Smooth muscle cell (in vitro differentiated cells): ENCODE measurements around the gene SLC17A9. TPM values are rescaled to one million over a fixed set of nuclear protein-coding genes. Genes with fewer than 3 reads are reported as not detected.

Source experiments
- DNase-seq: peaks from one replicate; lab custom pipeline; 2025; ENCODE audit not compliant: unreplicated experiment; lab: John Stamatoyannopoulos, UW
- H2AFZ ChIP-seq: fragments of 200-600 bp; sonication (generic); 2 replicates; pipeline ENCODE4 v1.6.0; 2016; ENCODE audit warnings: antibody characterized with exemption, low read depth, mild to moderate bottlenecking
- H3F3A ChIP-seq: fragments of 200-600 bp; sonication (generic); 2 replicates; pipeline ENCODE4 v1.6.0; 2017; ENCODE audit warnings: antibody characterized with exemption, low read depth
- H3K27ac ChIP-seq: fragments of 200-600 bp; sonication (generic); 2 replicates; pipeline ENCODE4 v1.5.1; 2016; ENCODE audit warnings: low read depth, mild to moderate bottlenecking
- H3K27me3 ChIP-seq: fragments of 200-600 bp; sonication (generic); 2 replicates; pipeline ENCODE4 v1.6.1; 2016; ENCODE audit warnings: low read depth, mild to moderate bottlenecking
- H3K36me3 ChIP-seq: fragments of 200-600 bp; sonication (generic); 2 replicates; pipeline ENCODE4 v1.5.1; 2016; ENCODE audit warnings: low read depth
- H3K4me1 ChIP-seq: fragments of 200-600 bp; sonication (generic); 2 replicates; pipeline ENCODE4 v1.5.1; 2016; ENCODE audit warnings: low read depth
- H3K4me2 ChIP-seq: fragments of 200-600 bp; sonication (generic); 2 replicates; pipeline ENCODE4 v1.6.0; 2016; ENCODE audit warnings: mild to moderate bottlenecking
- H3K4me3 ChIP-seq: fragments of 200-600 bp; sonication (generic); 2 replicates; pipeline ENCODE4 v1.5.1; 2016; ENCODE audit warnings: mild to moderate bottlenecking
- H3K79me2 ChIP-seq: fragments of 200-600 bp; sonication (generic); 2 replicates; pipeline ENCODE4 v1.6.0; 2016; ENCODE audit warnings: low read depth, mild to moderate bottlenecking
- H3K9ac ChIP-seq: fragments of 200-600 bp; sonication (generic); 2 replicates; pipeline ENCODE4 v1.6.0; 2016; ENCODE audit warnings: low read depth
- H3K9me3 ChIP-seq: fragments of 200-600 bp; sonication (generic); replicated peaks from 2 replicates; pipeline ENCODE4 v1.5.1; 2016; ENCODE audit warnings: low read depth
- H4K20me1 ChIP-seq: fragments of 200-600 bp; sonication (generic); 2 replicates; pipeline ENCODE4 v1.6.0; 2016; ENCODE audit warnings: low read depth
- CTCF ChIP-seq: fragments of 200-600 bp; sonication (generic); IDR thresholded peaks from 2 replicates; pipeline ENCODE4 v1.5.1; 2017; ENCODE audit warnings: borderline replicate concordance, mild to moderate bottlenecking, antibody characterized with exemption; ENCODE audit not compliant: insufficient read depth, poor library complexity, severe bottlenecking
- WGBS: methylation state at CpG from one replicate; pipeline ENCODE4 v1.1.7; 2016; ENCODE audit warnings: low lambda C conversion rate; 5-methylcytosine and 5-hydroxymethylcytosine counted together
- polyA plus RNA-seq: library from polyadenylated mRNA; unstranded; fragments of >200 nt; fragmentation: Nextera tagmentation; extraction: Ambion mirVana; gene quantifications from 2 replicates; pipeline ENCODE4 v1.2.1, GENCODE V29; 2016
- total RNA-seq: library from RNA; depleted of rRNA; stranded (reverse); fragments of >200 nt; gene quantifications from 2 replicates; pipeline ENCODE4 v1.2.3, GENCODE V29; 2014

The SLC17A9 gene
- total and polyA plus RNA-seq, 2 experiments from 2014 or later = 32.5 to 96.7 TPM

GRCh38 chr20:62989201-62989601 lies 36.7 kb downstream of the SLC17A9 start:
- Histone ChIP-seq H3K9ac (no peak overlapping the region), H3K4me3 (no peak overlapping the region), H3K79me2 (no peaks in the 10 kb centered on the region), H4K20me1 (no peaks in the 10 kb centered on the region), H3F3A (no peaks in the 10 kb centered on the region), H2AFZ (no peak overlapping the region), H3K27ac (no peak overlapping the region), H3K4me1 (no peaks in the 10 kb centered on the region), H3K27me3 (peaks cover 26% of the 10 kb centered on the region), H3K9me3 (no peaks in the 10 kb centered on the region), H3K4me2 (no peak overlapping the region), H3K36me3 (no peaks in the 10 kb centered on the region)
- DNase-seq = no peak
- no peak for TF ChIP-seq CTCF
- 82% methylated on average over 11 of the region's 11 CpGs for WGBS

- 83% methylated on average over 22 of the region's 22 CpGs for WGBS
- Histone ChIP-seq H3K4me1 (no peaks in the 10 kb centered on the region), H3K4me3 (no peak overlapping the region), H3K79me2 (no peaks in the 10 kb centered on the region), H3K4me2 (no peak overlapping the region), H3K9ac (no peak overlapping the region), H4K20me1 (no peaks in the 10 kb centered on the region), H3K27me3 (peaks cover 26% of the 10 kb centered on the region), H3K27ac (no peak overlapping the region), H2AFZ (no peak overlapping the region), H3K9me3 (no peaks in the 10 kb centered on the region), H3K36me3 (no peaks in the 10 kb centered on the region), H3F3A (no peaks in the 10 kb centered on the region)
- DNase-seq = no peak
- TF ChIP-seq CTCF = no peak
These were observed 37.9 kb downstream of the SLC17A9 start for GRCh38 chr20:62990306-62990825.

- peaks cover 26% of the 10 kb centered on the region for H3K27me3 ChIP-seq
- no peaks in the 10 kb centered on the region for H3K4me1 ChIP-seq
- no peaks in the 10 kb centered on the region for H3K79me2 ChIP-seq
- H3K4me3 ChIP-seq = no peak overlapping the region
- no peaks in the 10 kb centered on the region for H3K9me3 ChIP-seq
- H3K9ac ChIP-seq = no peak overlapping the region
- no peak for DNase-seq
- WGBS = 79% methylated on average over 13 of the region's 13 CpGs
- H3K27ac ChIP-seq = no peak overlapping the region
- H3F3A ChIP-seq = no peaks in the 10 kb centered on the region
- H2AFZ ChIP-seq = no peak overlapping the region
- H4K20me1 ChIP-seq = no peaks in the 10 kb centered on the region
- H3K4me2 ChIP-seq = no peak overlapping the region
- H3K36me3 ChIP-seq = no peaks in the 10 kb centered on the region
- no peak for TF ChIP-seq CTCF
These were observed 38.8 kb downstream of the SLC17A9 start for GRCh38 chr20:62991196-62991807.

GRCh38 chr20:62991863-62992262 lies 39.4 kb downstream of the SLC17A9 start:
- Histone ChIP-seq H3K4me1 (no peaks in the 10 kb centered on the region), H3K4me2 (no peak overlapping the region), H3K27me3 (peaks cover 28% of the 10 kb centered on the region), H3K4me3 (no peak overlapping the region), H4K20me1 (no peaks in the 10 kb centered on the region), H3F3A (no peaks in the 10 kb centered on the region), H3K36me3 (no peaks in the 10 kb centered on the region), H2AFZ (no peak overlapping the region), H3K9ac (no peak overlapping the region), H3K9me3 (no peaks in the 10 kb centered on the region), H3K79me2 (no peaks in the 10 kb centered on the region), H3K27ac (no peak overlapping the region)
- DNase-seq = no peak
- WGBS = 81% methylated on average over 6 of the region's 6 CpGs
- no peak for TF ChIP-seq CTCF
